HG03060 (cell line): ENCODE measurements around the gene MPRIP.

Experiments
- ATAC-seq: cut with Tn5 transposase; IDR thresholded peaks from one replicate; pipeline ENCODE4 v1.9.1; 2021; ENCODE audit warnings: low read depth, moderate number of reproducible peaks; ENCODE audit not compliant: unreplicated experiment

The MPRIP gene

DNA sequence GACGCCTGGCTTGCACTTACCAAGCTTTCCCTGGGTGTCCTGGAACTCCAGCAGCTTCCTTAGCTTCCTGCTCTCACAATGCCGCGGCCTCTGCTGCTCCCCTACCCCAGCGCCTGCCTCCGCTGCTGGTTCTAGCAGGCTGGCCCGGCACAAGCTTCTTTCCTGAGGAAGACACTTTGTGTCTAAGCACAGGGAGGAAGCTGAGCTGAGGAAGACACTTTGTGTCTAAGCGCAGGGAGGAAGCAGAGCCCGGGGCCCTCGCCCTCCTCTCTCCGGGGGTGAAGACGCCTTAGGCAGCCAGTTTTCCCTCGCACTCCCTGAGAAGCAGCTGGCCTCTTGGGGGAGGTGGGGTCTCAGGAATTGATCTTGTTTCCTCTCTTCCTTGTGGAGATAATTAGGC lies 99.0 kb downstream of the MPRIP start:
- no peak for ATAC-seq

DNA sequence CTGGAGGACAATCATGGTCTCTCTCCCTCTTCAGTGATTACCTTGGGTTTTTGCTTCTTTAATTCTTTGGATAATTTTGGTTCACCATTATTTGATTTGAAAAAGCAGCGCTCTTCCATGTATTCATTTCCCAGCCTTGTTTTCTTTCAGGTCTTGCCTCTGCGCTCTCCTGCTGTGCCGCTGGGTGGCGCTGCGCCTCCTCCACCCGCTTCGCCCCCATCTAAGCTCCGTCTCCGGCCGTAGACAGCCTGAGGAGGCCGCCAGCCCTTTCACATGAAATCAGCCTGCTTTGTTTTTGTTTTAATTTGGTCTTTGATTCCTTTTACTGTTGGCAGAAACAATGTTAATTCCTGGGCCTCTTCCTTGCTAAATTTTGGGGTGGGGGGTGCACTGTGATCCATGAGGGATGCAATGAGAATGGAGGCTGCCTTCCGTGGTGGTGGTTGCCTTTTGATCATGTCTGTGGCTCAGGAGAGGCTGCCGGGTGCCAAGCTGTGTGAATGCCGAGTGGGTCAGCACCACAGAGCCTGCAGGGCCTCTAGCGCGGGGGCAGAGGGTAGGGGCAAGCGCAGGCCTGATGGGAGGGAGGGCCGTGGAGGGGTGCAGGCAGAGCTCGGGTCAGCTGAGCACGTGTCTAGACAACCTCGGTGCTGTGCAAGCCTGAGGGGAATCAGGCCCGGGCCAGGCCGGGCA lies 99.7 kb downstream of the MPRIP start:
- no peak for ATAC-seq

GRCh38 chr17:17142556-17142955 lies 100.3 kb downstream of the MPRIP start:
- ATAC-seq = no peak

DNA sequence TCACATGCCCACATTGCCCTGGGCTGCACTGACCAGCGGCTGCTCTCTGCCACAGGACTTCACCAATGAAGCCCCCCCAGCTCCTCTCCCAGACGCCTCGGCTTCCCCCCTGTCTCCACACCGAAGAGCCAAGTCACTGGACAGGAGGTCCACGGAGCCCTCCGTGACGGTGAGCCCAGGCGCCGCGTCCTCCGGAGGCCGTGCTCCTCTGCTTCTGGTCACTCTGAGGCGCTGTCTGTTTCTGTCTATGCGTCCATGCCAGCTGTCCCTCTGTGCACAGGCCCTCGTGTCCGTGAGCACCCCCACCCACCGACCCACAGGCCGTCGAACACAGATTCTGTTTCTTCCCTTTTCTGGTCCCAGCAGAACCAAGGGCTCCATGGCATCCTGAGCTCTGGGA lies 101.2 kb downstream of the MPRIP start:
- ATAC-seq = no peak

DNA sequence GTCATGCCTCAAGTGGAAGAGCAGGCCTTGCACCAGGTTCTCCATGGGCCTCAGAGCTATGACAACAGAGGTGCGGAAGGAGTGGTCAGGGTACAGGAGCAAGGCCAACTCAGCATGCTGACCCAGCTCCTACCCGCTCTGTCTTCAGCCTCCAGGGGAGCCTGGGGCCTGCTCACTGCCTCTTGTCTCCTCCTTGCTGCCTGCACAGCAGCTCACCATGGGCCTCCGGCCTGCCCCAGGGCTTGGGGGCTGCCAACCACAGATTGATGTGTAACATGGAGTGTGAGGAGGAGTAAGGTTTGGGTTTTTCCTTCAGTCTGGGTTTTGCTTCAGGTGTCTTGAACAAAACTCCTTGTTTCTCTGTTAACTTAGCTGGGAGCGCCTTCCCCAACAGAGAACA lies 101.8 kb downstream of the MPRIP start:
- no peak for ATAC-seq

DNA sequence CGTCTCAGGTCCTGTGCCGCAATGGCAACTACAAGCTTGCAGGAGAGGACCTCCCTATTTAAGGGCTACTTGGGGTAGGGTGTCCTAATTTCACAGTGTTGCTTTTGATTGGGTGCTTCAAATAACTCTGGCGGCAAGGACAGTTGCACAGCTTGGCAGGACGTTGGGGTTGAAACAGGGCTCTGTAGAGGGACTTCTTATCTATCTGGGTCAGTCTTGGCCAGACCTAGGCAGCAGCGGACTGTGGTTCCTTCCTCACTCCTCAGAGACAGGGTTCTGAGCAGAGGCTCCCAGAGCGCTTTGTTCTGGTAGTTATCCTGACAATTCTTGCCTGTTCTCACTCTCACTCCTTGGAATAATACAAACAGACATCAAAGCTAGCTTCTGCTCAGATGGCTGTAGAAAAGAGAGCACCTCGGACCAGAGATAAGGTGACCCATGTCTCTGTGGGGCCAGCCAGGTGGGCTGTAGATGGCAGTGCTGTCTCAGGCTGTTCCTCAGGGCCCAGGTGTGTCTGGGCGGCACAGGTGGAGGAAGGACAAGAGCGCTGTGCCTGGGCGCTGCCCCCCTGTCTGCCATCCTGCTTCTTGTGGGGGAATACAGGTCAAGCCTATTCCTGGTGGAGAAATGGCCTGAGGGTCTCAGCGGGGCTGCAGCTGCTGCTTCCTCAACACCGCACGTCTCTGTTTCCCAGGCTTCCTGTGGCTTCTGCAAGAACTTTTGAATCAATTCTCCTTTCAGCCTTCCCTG lies 102.8 kb downstream of the MPRIP start:
- ATAC-seq = no peak

DNA sequence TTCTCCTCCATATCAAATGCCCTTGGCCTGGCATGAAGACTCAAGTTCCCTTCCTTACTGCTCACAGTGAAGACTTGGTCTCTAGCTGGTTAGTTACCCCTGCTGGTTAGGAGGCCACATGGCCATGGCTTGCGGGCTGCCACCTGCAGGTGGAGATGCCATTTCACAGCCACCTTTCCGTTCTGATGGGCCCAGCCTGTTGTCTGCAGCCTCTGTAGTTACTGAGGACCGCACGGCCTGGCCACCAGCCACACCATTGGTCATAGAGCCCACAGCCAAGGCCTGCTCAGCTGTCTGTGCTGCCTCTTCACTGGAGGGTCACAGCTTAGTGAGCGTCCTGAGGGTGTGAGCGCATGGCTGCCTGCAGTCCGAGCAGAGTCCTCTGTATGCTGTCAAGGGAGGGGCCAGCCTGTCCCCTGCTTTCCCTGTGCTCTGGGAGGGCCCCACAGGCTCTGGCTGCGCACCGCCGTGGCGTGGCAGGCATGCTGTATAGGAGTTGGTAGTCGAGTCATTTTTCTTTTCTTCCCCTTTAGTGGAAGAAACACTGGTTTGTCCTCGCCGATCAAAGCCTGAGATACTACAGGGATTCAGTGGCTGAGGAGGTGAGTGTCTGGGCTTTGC lies 104.6 kb downstream of the MPRIP start:
- no peak for ATAC-seq

GRCh38 chr17:17147821-17148220 lies 105.6 kb downstream of the MPRIP start:
- ATAC-seq = no peak

GRCh38 chr17:17149520-17150447 lies 107.5 kb downstream of the MPRIP start:
- ATAC-seq = no peak

- ATAC-seq = no peak
These were observed 108.2 kb downstream of the MPRIP start for GRCh38 chr17:17150448-17150800.

DNA sequence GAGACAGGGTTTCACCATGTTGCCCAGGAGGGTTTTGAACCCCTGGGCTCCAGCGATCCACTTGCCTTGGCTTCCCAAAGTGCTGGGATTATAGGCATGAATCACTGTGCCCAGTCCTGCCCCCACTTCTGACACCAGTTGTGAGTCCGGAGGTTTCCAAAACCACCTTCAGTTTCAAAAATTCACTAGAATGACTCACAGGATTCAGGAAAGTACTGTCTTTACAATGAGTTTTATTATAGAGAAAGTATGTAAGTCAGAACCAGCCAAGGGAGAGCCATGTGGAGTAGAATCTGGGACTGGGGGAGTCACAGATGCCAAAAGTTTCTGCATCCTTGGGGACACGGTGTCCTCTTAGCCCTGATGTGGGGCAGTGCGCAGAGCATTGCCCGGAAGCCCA lies 108.8 kb downstream of the MPRIP start:
- no peak for ATAC-seq

DNA sequence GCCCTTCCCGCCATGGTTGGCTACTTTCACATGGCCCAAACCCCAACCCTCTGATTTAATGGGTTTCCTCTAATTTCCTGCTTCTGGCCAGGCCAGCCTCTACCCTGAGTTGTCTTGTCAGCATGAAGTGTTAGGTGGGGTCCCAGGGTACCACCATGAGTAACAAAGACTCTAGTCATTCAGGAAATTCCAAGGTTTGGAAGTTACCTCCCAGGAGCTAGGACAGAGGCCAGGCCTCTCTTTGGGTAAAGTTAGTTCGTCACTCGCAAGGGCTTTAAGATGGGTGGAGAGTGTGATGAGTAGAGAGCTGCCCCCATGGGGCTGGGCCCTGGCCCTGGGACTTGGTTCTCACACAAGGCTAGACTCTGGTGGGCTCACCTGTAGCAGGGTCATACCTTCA lies 109.3 kb downstream of the MPRIP start:
- ATAC-seq = no peak

DNA sequence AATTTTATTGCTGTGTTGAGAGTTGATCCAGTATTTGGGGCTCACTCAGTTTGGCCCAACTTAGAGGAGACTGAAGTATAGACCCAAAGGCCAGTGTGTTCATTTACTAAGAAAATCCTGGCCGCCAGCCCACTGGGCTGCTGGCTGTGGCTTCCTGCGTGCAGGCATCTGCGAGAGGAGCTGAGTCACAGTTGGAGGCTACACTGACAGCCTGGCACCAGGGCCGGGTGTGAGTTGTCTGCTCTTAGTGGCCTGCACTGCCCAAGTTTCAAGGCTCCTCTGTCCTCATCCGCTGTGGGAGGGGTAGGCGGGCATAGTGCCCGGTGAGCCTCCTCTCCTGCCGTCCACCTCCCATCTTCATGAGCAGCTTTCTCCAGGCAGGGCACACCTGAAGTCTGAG lies 109.7 kb downstream of the MPRIP start:
- ATAC-seq = no peak

- ATAC-seq = no peak
These were observed 110.1 kb downstream of the MPRIP start for GRCh38 chr17:17152385-17152784.

- ATAC-seq = no peak
These were observed 110.8 kb downstream of the MPRIP start for GRCh38 chr17:17153071-17153470.

- no peak for ATAC-seq
These were observed 111.5 kb downstream of the MPRIP start for GRCh38 chr17:17153709-17154108.

- ATAC-seq = no peak
These were observed 112.3 kb downstream of the MPRIP start for GRCh38 chr17:17154556-17154955.

- ATAC-seq = no peak
These were observed 112.7 kb downstream of the MPRIP start for GRCh38 chr17:17154981-17155380.

DNA sequence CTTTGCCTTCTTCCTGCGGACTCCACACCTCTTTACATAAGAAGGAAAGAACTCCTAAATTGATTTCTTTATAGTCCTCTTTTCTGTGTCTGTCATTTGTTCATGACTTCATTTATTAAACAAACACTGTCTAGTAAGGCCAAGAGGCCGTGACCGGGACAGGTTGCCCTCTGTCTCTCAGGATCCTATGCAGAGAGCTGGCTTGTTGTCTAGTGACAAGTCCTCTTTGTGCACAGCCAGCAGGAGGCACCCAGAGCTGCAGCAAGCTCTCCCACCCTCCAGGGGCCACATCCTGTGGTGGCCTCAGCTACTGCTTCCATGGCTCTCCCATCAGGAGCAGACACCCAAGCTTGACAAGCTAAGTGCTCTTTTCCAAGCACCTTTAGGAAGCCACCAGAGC lies 113.3 kb downstream of the MPRIP start:
- ATAC-seq = no peak

GRCh38 chr17:17156107-17156506 lies 113.8 kb downstream of the MPRIP start:
- ATAC-seq = no peak

GRCh38 chr17:17156511-17156910 lies 114.3 kb downstream of the MPRIP start:
- no peak for ATAC-seq
